Measurements from ENCODE around the gene ANO7. TPM values are rescaled to one million over a fixed set of nuclear protein-coding genes. Genes with fewer than 3 reads are reported as not detected.

ANO7 gene
- total and polyA plus RNA-seq, 2 of the 13 experiments (the other 11 are each of a cell fraction or from before 2014, with no cell fraction given), result 4.1 to 4.9 TPM

DNA sequence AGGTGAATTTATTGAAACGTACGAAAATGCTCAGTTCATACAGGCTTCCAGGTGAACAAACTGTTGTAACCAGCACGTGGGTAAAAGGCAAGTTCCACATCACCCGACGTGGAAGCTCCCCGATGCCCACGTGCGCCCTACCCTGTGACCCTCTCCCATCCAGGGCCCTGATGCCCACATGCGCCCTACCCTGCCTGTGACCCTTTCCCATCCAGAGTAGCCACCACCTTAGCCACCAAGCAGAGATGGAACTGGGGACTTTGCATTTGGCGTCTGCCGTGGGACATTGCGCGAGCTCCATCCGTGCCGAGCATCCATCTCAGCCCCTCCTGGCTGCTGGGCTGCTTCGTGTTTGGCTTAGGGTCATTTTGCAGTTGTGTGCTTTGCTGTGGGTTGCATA, 37.5 kb downstream of the ANO7 start:
- 96% methylated on average over 16 of the region's 16 CpGs for WGBS (ENCODE audit: low lambda C conversion rate)
- Histone ChIP-seq H3K4me2 (ENCODE audit: low read depth, low read length) (no peak overlapping the region), H3K9ac (ENCODE audit: insufficient read depth, low read depth, low read length) (no peak overlapping the region), H3K27me3 (ENCODE audit: control insufficient read depth in 1 of 2, insufficient read depth in 2 of 2, low read length in 2 of 2) (no peaks in the 10 kb centered on the region), H3K36me3 (replicated peaks in 1 of 2; ENCODE audit: control insufficient read depth in 1 of 2, insufficient read depth in 2 of 2, low read length in 2 of 2) (peaks cover 29 to 56% of the 10 kb centered on the region in 2 experiments), H3K27ac (ENCODE audit: extremely low read length, insufficient read depth, low read length) (no peak overlapping the region), H4K20me1 (ENCODE audit: insufficient read depth, low read length) (peaks cover 28% of the 10 kb centered on the region; the same call in 1 of the 2 replicates), H3K79me2 (ENCODE audit: insufficient read depth, low read length) (peaks cover 25% of the 10 kb centered on the region), H3K9me3 (ENCODE audit: low read length) (no peaks in the 10 kb centered on the region), H2AFZ (ENCODE audit: low read length) (no peak overlapping the region), H3K4me3 (replicated peaks in 1 of 3; ENCODE audit: insufficient read depth in 1 of 3, low read depth in 2 of 3, low read length in 3 of 3) (no peak overlapping the region), H3K4me1 (ENCODE audit: insufficient read depth, low read length) (peaks cover 56% of the 10 kb centered on the region)
- BruUV-seq (replicated peaks), result no TSS peak
- ChIA-PET CTCF (ENCODE audit: low intra/inter-chr PET ratio, low total read pairs) (no interaction called here), POLR2A (interaction anchor here (4.3 kb wide), 1 partner anchor 89 kb away, joined by 21 read pairs; the partner anchor contains the start of genes HDLBP and SEPTIN2)
- intact Hi-C loops (cut with micrococcal nuclease; ENCODE audit: unreplicated experiment) (loop anchor here (10.0 kb wide), 1 partner anchor 371 kb away; no protein-coding TSS in a partner anchor), in situ Hi-C loops (cut with HindIII; ENCODE audit: extremely low pct_ligation_motif_present, low pct_unique_long_range_greater_than_20kb) (no loop called here)
- no peak for ATAC-seq
- no peak for DNase-seq (ENCODE audit: low spot score)
- FAIRE-seq, result no peak
- no peak for TF ChIP-seq ZNF530 (CRISPR knock-in tag; IDR thresholded peaks at IDR 0.05; ENCODE audit: low read depth)
- TF ChIP-seq, protein P1, sequence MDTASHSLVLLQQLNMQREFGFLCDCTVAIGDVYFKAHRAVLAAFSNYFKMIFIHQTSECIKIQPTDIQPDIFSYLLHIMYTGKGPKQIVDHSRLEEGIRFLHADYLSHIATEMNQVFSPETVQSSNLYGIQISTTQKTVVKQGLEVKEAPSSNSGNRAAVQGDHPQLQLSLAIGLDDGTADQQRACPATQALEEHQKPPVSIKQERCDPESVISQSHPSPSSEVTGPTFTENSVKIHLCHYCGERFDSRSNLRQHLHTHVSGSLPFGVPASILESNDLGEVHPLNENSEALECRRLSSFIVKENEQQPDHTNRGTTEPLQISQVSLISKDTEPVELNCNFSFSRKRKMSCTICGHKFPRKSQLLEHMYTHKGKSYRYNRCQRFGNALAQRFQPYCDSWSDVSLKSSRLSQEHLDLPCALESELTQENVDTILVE (CRISPR knock-in tag; IDR thresholded peaks at IDR 0.05), result no peak
- no peak for TF ChIP-seq FOXC1 (CRISPR knock-in tag; IDR thresholded peaks at IDR 0.05; ENCODE audit: borderline replicate concordance)
- no peak for TF ChIP-seq ZNF121 (CRISPR knock-in tag; IDR thresholded peaks at IDR 0.05)
- TF ChIP-seq, protein P2, sequence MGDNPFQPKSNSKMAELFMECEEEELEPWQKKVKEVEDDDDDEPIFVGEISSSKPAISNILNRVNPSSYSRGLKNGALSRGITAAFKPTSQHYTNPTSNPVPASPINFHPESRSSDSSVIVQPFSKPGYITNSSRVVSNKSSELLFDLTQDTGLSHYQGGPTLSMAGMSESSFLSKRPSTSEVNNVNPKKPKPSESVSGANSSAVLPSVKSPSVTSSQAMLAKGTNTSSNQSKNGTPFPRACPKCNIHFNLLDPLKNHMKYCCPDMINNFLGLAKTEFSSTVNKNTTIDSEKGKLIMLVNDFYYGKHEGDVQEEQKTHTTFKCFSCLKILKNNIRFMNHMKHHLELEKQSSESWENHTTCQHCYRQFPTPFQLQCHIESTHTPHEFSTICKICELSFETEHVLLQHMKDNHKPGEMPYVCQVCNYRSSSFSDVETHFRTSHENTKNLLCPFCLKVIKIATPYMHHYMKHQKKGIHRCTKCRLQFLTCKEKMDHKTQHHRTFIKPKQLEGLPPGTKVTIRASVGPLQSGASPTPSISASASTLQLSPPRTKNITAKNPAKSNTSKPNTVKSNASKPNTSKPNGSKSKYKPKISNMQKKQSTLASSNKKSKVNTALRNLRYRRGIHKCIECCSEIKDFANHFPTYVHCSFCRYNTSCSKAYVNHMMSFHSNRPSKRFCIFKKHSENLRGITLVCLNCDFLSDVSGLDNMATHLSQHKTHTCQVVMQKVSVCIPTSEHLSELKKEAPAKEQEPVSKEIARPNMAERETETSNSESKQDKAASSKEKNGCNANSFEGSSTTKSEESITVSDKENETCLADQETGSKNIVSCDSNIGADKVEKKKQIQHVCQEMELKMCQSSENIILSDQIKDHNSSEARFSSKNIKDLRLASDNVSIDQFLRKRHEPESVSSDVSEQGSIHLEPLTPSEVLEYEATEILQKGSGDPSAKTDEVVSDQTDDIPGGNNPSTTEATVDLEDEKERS (CRISPR knock-in tag; IDR thresholded peaks at IDR 0.05), result no peak
- peak; percentile 9 for TF ChIP-seq HNRNPLL (IDR thresholded peaks at IDR 0.05; ENCODE audit: low read depth, low read length, poor library complexity, severe bottlenecking)
- TF ChIP-seq, protein P3, sequence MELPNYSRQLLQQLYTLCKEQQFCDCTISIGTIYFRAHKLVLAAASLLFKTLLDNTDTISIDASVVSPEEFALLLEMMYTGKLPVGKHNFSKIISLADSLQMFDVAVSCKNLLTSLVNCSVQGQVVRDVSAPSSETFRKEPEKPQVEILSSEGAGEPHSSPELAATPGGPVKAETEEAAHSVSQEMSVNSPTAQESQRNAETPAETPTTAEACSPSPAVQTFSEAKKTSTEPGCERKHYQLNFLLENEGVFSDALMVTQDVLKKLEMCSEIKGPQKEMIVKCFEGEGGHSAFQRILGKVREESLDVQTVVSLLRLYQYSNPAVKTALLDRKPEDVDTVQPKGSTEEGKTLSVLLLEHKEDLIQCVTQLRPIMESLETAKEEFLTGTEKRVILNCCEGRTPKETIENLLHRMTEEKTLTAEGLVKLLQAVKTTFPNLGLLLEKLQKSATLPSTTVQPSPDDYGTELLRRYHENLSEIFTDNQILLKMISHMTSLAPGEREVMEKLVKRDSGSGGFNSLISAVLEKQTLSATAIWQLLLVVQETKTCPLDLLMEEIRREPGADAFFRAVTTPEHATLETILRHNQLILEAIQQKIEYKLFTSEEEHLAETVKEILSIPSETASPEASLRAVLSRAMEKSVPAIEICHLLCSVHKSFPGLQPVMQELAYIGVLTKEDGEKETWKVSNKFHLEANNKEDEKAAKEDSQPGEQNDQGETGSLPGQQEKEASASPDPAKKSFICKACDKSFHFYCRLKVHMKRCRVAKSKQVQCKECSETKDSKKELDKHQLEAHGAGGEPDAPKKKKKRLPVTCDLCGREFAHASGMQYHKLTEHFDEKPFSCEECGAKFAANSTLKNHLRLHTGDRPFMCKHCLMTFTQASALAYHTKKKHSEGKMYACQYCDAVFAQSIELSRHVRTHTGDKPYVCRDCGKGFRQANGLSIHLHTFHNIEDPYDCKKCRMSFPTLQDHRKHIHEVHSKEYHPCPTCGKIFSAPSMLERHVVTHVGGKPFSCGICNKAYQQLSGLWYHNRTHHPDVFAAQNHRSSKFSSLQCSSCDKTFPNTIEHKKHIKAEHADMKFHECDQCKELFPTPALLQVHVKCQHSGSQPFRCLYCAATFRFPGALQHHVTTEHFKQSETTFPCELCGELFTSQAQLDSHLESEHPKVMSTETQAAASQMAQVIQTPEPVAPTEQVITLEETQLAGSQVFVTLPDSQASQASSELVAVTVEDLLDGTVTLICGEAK (IDR thresholded peaks at IDR 0.05), result no peak
- TF ChIP-seq, protein P3 (CRISPR knock-in tag; IDR thresholded peaks at IDR 0.05), result no peak
- TF ChIP-seq PHF5A (CRISPR knock-in tag; IDR thresholded peaks at IDR 0.05; ENCODE audit: low read depth, unreplicated experiment), result no peak
- TF ChIP-seq ZNF775 (CRISPR knock-in tag; IDR thresholded peaks at IDR 0.05; ENCODE audit: borderline replicate concordance), result no peak
